Upper lobe of left lung (tissue), 6 donors: ENCODE data around the gene TSSK3. TPM values are rescaled to one million over a fixed set of nuclear protein-coding genes. Genes with fewer than 3 reads are reported as not detected.
A peak's percentile ranks its signal among the peaks of the same experiment; 100 is the strongest.

Experiments
- ATAC-seq, 2 donors: fragments of 200-7000 bp; cut with Tn5 transposase; one replicate each; pipeline ENCODE4 v1.9.1; 2022; ENCODE audit warnings: mild to moderate bottlenecking in 2 of 2, moderate library complexity in 2 of 2; ENCODE audit not compliant: low FRiP score in 2 of 2
- DNase-seq, 2 donors: peaks; one replicate each; pipeline ENCODE4 v3.0.0-alpha.2; 2019 to 2020
- H3K27ac ChIP-seq, 4 donors: fragments of 200-600 bp; sonication (generic); one replicate each; pipeline ENCODE4 v1.5.1; 2016 to 2019
- H3K27me3 ChIP-seq, 4 donors: fragments of 200-600 bp; sonication (generic); one replicate each; pipeline ENCODE4 v1.5.1; 2017 to 2019
- H3K36me3 ChIP-seq, 4 donors: fragments of 200-600 bp; sonication (generic); one replicate each; pipeline ENCODE4 v1.5.1; 2016 to 2019
- H3K4me1 ChIP-seq, 4 donors: fragments of 200-600 bp; sonication (generic); one replicate each; pipeline ENCODE4 v1.5.1; 2018 to 2019
- H3K4me3 ChIP-seq, 4 donors: fragments of 200-600 bp; sonication (generic); one replicate each; pipeline ENCODE4 v1.5.1; 2017 to 2019; ENCODE audit warnings: mild to moderate bottlenecking in 2 of 4, moderate library complexity in 1 of 4
- H3K9me3 ChIP-seq, 4 donors: fragments of 200-600 bp; sonication (generic); one replicate each; pipeline ENCODE4 v1.5.1; 2018 to 2019
- CTCF ChIP-seq, 6 experiments: fragments of 450-650 bp in 4 of 6; fragments of 200-600 bp in 2 of 6; sonication (generic) in 2 of 6; IDR thresholded peaks; one replicate each; pipeline ENCODE4 v1.5.1; 2016 to 2019; ENCODE audit warnings: antibody characterized with exemption in 6 of 6
- EP300 ChIP-seq, 4 donors: sonication (generic); formaldehyde crosslinking; IDR thresholded peaks; one replicate each; pipeline ENCODE4 v1.5.1; 2017; ENCODE audit warnings: antibody characterized with exemption in 4 of 4, control low read depth in 2 of 4
- POLR2A ChIP-seq, 4 donors: fragments of 450-650 bp; IDR thresholded peaks; one replicate each; pipeline ENCODE4 v1.5.1; 2016 to 2017; ENCODE audit warnings: antibody characterized with exemption in 4 of 4, mild to moderate bottlenecking in 2 of 4
- POLR2AphosphoS5 ChIP-seq, 2 donors: sonication (generic); formaldehyde crosslinking; IDR thresholded peaks; one replicate each; pipeline ENCODE4 v1.5.1; 2017; ENCODE audit warnings: antibody characterized with exemption in 2 of 2
- WGBS, 2 donors: methylation state at CpG; one replicate each; pipeline ENCODE4 v1.1.5; 2017 to 2018; 5-methylcytosine and 5-hydroxymethylcytosine counted together
- total RNA-seq, 6 donors: library from RNA; depleted of rRNA in 4 of 6; stranded (reverse); fragments of >200 nt in 4 of 6; gene quantifications; one replicate each; pipeline versions ENCODE4 v1.1.0 to v1.2.1, GENCODE V29; 2016 to 2021
- donor health status: DM: no; HTN: no; CAD: no; lungs with moderate emphysema.
- donor health status: DM: no; HTN: yes; CAD: no; lungs with severe emphysema.

Gene TSSK3
- total RNA-seq: 1 to 10 TPM in 4 of 6 donors, not detected in 2; 1.2 to 2.3 (median 1.8) TPM

- peak within 1 kb of the TSS in 1 of 4 donors; percentile 60 for H3K27ac ChIP-seq
- 68 to 83% methylated on average over 16 to 17 of the region's 17 CpGs for WGBS, 2 donors
- H3K4me1 ChIP-seq: peaks cover 13 to 24% (median 15%) of the 10 kb centered on the region in 4 donors
- peaks cover 0 to 4% (median 0%) of the 10 kb centered on the region in 4 donors for H3K27me3 ChIP-seq
- no peak for ATAC-seq
- peaks cover 10 to 46% (median 28%) of the 10 kb centered on the region in 4 donors for H3K36me3 ChIP-seq
- no peak for DNase-seq
- no peaks in the 10 kb centered on the region for H3K9me3 ChIP-seq
- H3K4me3 ChIP-seq: peak within 1 kb of the TSS; percentile 16 to 47 (median 39)
- TF ChIP-seq CTCF (IDR thresholded peaks at IDR 0.05) (no peak), EP300 (IDR thresholded peaks at IDR 0.05) (no peak), POLR2A (IDR thresholded peaks at IDR 0.05) (no peak), POLR2AphosphoS5 (IDR thresholded peaks at IDR 0.05) (no peak)
Observed at GRCh38 chr1:32362474-32363313, at the start of gene TSSK3, which contains the start of gene FAM229A. Gene TSSK3 (plus strand): TSS chr1:32362539. CDS start chr1:32362702, 163 bp downstream. Gene FAM229A (minus strand): TSS chr1:32362485. CDS start chr1:32362091, 394 bp downstream.

- Histone ChIP-seq H3K4me1 (peaks cover 8 to 12% (median 10%) of the 10 kb centered on the region in 4 donors), H3K27ac (no peak overlapping the region), H3K27me3 (no peaks in the 10 kb centered on the region), H3K4me3 (no peak overlapping the region), H3K9me3 (no peaks in the 10 kb centered on the region), H3K36me3 (peaks cover 0 to 34% (median 15%) of the 10 kb centered on the region in 4 donors)
- WGBS, 2 donors: 85 to 89% methylated on average over 3 of the region's 3 CpGs
- DNase-seq (no peak), ATAC-seq (no peak)
- no peak for TF ChIP-seq POLR2A (IDR thresholded peaks at IDR 0.05)
- TF ChIP-seq POLR2AphosphoS5 (IDR thresholded peaks at IDR 0.05): no peak
- TF ChIP-seq EP300 (IDR thresholded peaks at IDR 0.05): no peak
- no peak for TF ChIP-seq CTCF (IDR thresholded peaks at IDR 0.05)
Observed at GRCh38 chr1:32316903-32317277, 45.4 kb upstream of the TSSK3 start.

GRCh38 chr1:32318127-32318869 lies 44.0 kb upstream of the TSSK3 start:
- Histone ChIP-seq H3K27ac (no peak overlapping the region), H3K9me3 (no peaks in the 10 kb centered on the region), H3K36me3 (peaks cover 0 to 38% (median 15%) of the 10 kb centered on the region in 4 donors), H3K27me3 (no peaks in the 10 kb centered on the region), H3K4me3 (no peak overlapping the region), H3K4me1 (peaks cover 10 to 15% (median 14%) of the 10 kb centered on the region in 4 donors)
- DNase-seq (no peak), ATAC-seq (no peak)
- no peak for TF ChIP-seq EP300 (IDR thresholded peaks at IDR 0.05)
- TF ChIP-seq POLR2A (IDR thresholded peaks at IDR 0.05): no peak
- no peak for TF ChIP-seq POLR2AphosphoS5 (IDR thresholded peaks at IDR 0.05)
- no peak for TF ChIP-seq CTCF (IDR thresholded peaks at IDR 0.05)
- WGBS, 2 donors: 96 to 98% methylated on average over 10 of the region's 10 CpGs

- Histone ChIP-seq H3K4me3 (no peak overlapping the region), H3K27ac (peak overlapping the region in 2 of 4 donors; percentile 60 to 61), H3K4me1 (peaks cover 5 to 15% (median 14%) of the 10 kb centered on the region in 4 donors), H3K36me3 (peaks cover under 1 to 61% (median 34%) of the 10 kb centered on the region in 4 donors), H3K9me3 (no peaks in the 10 kb centered on the region), H3K27me3 (no peaks in the 10 kb centered on the region)
- DNase-seq: no peak
- 24 to 41% methylated on average over 5 of the region's 5 CpGs for WGBS, 2 donors
- no peak for ATAC-seq
- TF ChIP-seq CTCF (IDR thresholded peaks at IDR 0.05) (no peak), POLR2AphosphoS5 (IDR thresholded peaks at IDR 0.05) (no peak), POLR2A (IDR thresholded peaks at IDR 0.05) (no peak), EP300 (IDR thresholded peaks at IDR 0.05) (no peak)
Observed at GRCh38 chr1:32321712-32322291, 40.5 kb upstream of the TSSK3 start.
